Left kidney (tissue), 2 donors: ENCODE results near the gene DPP6. TPM values are rescaled to one million over a fixed set of nuclear protein-coding genes. Genes with fewer than 3 reads are reported as not detected.
A peak's percentile ranks its signal among the peaks of the same experiment; 100 is the strongest.

ENCODE experiments used
- DNase-seq: peaks from one replicate; pipeline ENCODE4 v3.0.0-alpha.2; 2013
- polyA plus RNA-seq: library from polyadenylated mRNA; unstranded; fragments of 120-200 nt; gene quantifications from one replicate; pipeline ENCODE4 v1.2.1, GENCODE V29; 2013; ENCODE audit not compliant: insufficient read length

DPP6 gene
- polyA plus RNA-seq, 1 donor, result 44.9 TPM

DNA sequence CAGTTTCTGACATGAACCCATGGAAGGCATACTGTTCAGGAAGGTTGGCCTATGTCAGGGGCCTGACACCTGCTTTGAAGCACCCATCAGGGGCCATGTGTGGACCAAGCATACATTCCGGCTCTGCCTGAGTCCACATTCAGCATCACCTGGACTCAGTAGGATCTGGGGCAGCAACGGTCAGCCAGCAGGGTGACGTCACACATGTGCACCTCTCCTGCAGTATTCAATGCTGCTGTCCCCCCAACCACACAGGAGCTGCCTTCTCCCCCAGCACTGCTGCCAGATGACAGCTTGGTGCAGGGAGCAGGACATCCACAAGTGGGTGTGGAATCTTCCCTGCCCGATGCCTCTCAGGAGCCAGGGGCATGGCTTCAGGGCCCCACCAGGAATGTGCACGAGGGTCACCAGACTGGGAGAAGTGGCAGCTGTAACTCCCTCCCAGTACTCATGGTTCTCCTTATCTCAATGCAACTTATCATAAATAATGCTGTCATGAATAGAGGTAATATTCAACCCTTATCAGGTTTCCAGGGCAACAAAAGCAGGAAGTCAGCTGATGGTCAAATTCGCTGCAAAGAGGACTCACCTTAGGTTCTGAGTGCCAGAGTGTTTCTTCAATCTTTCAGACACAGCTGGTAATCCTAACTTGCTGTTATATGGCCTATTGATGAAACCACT, 657.8 kb downstream of the DPP6 start:
- DNase-seq, result no peak

DNA sequence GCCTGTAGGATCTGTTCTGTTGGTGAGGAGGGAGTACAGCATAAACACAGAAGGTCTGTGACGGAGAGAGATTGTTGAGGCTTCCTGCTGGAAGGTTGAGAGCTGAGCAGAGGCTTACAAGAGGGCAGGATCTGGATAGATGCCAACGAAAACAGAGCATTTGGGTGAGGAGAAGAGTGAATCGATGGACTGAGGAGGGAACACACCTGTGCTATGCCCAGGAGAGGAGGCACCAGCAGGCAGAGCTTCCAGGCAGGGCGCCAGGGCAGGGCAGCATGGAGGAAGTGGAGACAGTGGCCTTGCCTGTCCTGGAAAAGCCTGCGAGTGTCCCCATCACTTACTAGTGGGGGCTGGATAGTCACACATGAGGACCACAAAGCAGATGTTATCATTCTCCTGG, 667.8 kb downstream of the DPP6 start:
- DNase-seq, result no peak

DNA sequence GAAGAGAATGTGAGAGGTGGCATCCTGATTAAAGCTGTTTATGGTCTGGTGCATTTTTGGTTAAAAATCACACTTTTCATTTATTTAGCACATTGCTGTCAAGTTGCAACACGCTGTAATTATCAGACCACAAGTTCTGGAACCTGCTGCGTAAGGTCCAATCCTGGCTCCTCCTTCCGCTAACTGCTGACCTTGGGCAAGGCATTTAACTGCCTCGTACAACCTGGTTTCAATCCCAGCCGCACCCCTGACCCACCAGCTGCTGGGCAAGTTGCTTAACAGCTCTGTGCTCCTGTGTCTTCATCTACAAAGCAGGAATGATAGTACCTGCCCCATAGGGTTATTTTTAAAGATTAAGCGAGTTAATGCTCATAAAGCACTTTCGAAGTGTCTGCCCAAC, 668.9 kb downstream of the DPP6 start:
- no peak for DNase-seq

GRCh38 chr7:154726368-154726767, 674.2 kb downstream of the DPP6 start:
- no peak for DNase-seq

GRCh38 chr7:154729056-154729455, 676.9 kb downstream of the DPP6 start:
- no peak for DNase-seq

GRCh38 chr7:154735766-154736165, 683.6 kb downstream of the DPP6 start:
- DNase-seq, result no peak

DNA sequence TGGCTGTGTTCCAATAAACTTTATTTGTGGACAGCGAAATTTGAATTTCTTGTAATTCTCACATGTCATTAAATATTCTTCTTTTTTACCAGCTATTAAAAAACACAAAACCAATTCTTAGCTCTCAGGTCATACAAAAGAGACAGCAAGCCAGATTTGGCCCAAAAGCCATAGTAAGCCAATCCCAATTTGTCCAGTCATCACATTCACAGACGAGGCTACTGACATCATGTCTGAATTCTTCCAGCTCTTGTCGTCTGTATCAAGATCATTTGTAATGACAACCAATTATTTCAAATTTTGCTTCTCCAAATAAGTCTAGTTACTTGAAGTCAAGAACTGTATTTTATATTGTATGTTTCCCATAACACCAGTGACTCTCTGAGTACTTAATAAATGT, 684.2 kb downstream of the DPP6 start:
- no peak for DNase-seq

DNA sequence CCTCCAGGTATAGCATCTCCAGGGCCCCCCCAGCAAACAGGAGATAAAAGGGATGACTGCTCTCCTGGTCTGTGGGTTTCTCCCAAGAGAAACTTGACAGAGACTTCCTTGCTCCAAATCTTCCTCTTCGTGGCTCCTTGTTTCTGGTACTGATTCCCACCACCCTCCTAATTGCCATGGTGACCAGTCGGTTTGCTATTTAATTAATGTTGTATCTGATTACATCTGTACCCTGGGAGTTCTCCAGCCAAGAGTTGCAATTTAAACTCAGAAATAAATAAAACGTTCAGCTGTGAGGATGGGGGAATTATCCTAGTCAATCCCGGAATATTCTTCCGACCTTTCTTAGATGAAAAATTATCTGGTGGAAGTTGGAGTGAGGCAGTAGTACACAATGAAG, 686.0 kb downstream of the DPP6 start:
- peak; percentile 18 for DNase-seq

GRCh38 chr7:154741131-154741530, 688.9 kb downstream of the DPP6 start:
- no peak for DNase-seq

- DNase-seq, result no peak
Measured at GRCh38 chr7:154743206-154743605, 691.0 kb downstream of the DPP6 start.

DNA sequence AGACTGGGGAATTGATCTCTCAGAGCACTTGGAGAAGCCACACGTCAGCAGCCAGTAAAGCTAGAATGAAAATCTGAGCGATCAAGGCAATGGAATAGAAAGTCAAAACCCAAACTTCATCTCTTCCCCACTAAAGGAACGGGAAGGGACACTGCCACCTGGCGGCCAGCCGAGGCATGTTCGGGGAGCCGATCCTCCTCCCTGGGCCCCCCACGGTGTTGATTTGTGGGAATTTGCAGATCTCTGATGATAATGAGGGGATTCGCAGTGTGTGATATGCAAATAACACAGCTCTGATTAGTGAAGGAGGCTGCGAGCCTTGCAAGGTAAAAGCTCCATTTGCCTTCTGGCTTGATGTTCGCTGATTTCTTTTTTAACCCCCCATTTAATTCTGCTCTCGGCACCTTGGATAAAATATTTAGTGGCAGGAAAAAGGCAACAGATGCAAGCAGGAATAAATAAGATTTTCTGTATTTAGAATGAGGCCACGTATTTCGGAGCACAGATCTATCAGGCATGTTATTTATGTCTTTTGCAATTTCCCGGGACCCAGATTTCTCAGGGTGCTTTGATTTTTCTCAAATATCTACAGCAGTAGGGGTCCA, 692.2 kb downstream of the DPP6 start:
- DNase-seq, result no peak

DNA sequence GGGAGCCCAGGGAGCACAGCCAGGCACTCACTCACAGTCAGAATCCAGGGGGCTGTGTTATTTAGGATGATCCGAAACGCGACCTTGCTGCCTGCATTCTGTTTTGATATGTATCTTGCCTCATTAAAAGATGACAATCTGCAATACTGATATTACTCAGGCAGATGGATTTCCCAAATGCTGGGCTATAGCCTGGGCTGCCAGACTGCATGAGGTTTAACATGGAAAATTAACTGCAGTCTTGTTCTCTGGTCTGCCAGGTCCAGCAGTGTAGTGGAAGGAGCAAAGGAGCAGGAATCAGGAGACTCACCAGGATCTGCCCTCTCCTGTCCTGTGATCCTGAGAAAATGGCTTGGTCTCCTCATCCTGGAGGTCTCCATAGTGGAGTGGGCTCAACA, 692.7 kb downstream of the DPP6 start:
- DNase-seq, result no peak

DNA sequence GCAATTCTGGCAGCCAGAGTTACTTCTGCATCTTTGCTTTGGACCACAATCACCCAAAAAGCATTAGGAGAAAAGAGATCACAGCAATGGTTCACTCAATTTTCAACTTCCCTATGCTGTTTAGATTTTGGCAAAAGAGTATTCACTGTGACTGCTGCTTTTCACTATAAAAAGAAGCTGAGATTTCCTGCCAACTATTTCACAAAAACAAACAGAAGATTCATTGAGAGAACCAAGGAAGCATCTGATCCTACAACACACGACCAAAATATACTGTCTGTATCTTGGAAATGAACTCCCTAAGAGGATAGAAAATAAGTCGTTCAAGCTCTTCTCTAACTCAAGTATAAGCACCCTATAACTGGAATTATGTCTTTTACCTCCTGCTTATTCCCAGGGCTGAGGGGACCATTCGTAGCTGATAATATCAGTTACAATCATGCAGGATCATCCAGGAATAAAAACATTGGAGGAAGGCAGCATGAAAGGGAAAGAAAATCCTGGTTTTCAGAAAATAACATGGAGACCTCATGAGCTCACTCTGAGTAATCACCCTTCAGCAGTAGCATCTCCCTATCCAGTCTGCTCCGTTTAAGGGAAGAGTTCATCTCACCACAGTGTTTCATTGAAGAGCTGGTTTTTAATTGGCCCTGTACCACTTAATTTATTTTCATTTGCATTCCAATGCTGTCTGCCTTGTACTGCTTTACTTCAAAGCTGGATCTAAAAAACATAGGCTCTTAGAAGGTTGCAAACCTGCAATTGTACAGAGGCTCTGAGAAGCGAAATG, 694.6 kb downstream of the DPP6 start:
- DNase-seq, result no peak

- DNase-seq, result no peak
Measured at GRCh38 chr7:154748089-154748786, 696.0 kb downstream of the DPP6 start.

DNA sequence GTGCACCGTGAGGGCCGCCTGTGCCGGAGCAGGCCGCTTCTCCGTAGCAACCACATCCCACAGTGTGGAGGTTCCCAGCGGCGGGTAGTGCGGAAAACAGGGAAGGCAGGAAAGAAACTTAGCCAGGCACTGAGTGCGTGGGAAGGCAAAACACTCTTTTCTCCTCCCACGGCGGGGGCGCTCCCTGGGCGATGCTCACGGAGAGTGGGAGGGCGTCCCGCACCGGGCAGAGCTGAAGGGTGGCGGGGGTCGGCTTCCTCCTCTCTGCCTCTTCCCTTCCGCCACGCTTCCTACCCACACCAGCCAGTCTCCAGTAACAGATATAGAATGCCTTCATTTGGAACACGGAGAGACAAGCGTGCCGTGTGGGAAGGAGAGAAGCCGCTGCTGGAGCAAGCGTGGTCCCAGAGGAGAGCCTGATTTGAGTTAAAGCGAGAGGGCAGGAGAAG, 698.2 kb downstream of the DPP6 start:
- no peak for DNase-seq

- DNase-seq, result no peak
Measured at GRCh38 chr7:154753226-154753625, 701.0 kb downstream of the DPP6 start.

DNA sequence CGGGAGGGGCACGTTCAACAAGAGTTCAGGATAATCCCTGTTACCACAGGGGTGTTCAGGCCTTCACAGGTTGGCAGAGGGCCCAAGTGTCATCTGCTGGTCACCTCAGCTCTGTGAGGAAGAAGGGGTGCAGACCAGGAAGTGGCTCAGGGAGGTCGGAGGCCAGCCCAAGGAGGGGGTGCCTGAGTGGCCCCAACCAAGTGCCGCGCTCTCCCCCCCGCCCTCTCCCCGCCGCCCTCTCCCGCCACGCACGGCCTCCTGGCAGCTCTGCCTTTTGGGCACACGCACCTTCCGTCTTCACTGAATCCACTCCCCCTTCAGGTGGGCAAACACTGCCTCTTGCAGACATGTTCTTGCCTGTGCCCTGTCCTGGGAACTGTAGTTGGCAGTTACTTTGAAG, 705.6 kb downstream of the DPP6 start:
- no peak for DNase-seq

- DNase-seq, result no peak
Measured at GRCh38 chr7:154759989-154760388, 707.8 kb downstream of the DPP6 start.

- no peak for DNase-seq
Measured at GRCh38 chr7:154765118-154765517, 712.9 kb downstream of the DPP6 start.

DNA sequence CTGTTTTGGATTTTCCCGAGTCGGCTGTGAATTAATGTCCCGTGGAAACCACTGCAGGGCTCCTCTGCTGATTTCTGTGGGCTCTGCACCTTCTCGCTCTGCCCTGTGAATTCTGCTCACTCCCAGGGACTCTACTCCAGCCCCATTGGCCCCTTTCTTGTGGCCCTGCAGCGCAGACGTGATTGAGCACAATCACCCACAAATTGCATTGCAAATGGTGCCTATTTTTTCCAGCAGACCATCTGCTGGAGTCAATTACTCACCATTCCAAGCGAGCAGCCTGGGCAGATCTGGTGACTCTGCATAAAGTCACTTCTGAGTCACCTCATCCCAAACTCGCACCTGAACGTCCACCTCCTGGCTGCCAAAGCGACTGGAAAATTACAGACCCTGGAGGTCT, 714.9 kb downstream of the DPP6 start:
- no peak for DNase-seq

- no peak for DNase-seq
Measured at GRCh38 chr7:154767821-154768415, 715.7 kb downstream of the DPP6 start.

DNA sequence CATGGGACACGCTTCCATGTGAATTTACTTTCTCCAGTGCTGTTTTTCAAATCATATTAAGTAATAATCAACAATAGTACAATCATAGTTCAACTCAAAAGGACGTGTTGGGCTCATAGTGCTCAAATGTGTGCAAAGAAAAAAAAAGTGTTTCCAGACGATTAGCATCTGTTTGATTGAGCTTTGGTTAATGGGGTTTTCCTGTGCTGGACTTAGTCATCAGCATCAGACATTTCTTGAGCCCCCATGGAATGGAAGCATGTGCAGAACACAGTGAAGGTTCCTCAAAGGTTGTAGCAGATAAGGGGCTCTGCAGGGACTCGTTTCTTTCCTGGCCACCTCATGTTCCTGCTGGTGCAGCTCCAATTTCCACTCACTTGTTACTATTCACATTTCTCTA, 716.8 kb downstream of the DPP6 start:
- DNase-seq, result no peak
